OCI-LY3 (cell line): ENCODE results near the gene SH3GLB1.

ENCODE experiments used
- EZH2phosphoT487 ChIP-seq: fragments of 200-600 bp; shearing (Covaris generic); IDR thresholded peaks from 2 replicates; pipeline ENCODE4 v1.6.1; 2018; ENCODE audit warnings: antibody characterized with exemption, mixed run types, low read depth
- TF ChIP-seq, protein P1 (sequence below): fragments of 200-600, 300-600 bp; sonication (generic); IDR thresholded peaks from 2 replicates; pipeline ENCODE4 v1.5.1; 2014; ENCODE audit warnings: antibody characterized with exemption, low read length, low read depth

- TF ChIP-seq, protein P1, sequence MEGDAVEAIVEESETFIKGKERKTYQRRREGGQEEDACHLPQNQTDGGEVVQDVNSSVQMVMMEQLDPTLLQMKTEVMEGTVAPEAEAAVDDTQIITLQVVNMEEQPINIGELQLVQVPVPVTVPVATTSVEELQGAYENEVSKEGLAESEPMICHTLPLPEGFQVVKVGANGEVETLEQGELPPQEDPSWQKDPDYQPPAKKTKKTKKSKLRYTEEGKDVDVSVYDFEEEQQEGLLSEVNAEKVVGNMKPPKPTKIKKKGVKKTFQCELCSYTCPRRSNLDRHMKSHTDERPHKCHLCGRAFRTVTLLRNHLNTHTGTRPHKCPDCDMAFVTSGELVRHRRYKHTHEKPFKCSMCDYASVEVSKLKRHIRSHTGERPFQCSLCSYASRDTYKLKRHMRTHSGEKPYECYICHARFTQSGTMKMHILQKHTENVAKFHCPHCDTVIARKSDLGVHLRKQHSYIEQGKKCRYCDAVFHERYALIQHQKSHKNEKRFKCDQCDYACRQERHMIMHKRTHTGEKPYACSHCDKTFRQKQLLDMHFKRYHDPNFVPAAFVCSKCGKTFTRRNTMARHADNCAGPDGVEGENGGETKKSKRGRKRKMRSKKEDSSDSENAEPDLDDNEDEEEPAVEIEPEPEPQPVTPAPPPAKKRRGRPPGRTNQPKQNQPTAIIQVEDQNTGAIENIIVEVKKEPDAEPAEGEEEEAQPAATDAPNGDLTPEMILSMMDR, result no peak
- no peak for TF ChIP-seq EZH2phosphoT487
These were observed 742 bp downstream of the SH3GLB1 start for GRCh38 chr1:86704972-86705664.
